ENCODE measurements around the gene APBB3.
"Not testable (repeated sequence)": the region's sequence is repeated elsewhere in the genome, so short reads cannot be mapped to it uniquely, and the experiment has no call there.

Gene APBB3, protein sequence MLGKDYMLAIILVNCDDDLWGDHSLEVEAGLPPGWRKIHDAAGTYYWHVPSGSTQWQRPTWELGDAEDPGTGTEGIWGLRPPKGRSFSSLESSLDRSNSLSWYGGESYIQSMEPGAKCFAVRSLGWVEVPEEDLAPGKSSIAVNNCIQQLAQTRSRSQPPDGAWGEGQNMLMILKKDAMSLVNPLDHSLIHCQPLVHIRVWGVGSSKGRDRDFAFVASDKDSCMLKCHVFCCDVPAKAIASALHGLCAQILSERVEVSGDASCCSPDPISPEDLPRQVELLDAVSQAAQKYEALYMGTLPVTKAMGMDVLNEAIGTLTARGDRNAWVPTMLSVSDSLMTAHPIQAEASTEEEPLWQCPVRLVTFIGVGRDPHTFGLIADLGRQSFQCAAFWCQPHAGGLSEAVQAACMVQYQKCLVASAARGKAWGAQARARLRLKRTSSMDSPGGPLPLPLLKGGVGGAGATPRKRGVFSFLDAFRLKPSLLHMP

GRCh38 chr5:140564196-140565023 is at the start of gene APBB3, which contains the start of gene SLC35A4:
TSS of gene APBB3 (minus strand) at chr5:140564598. CDS start at chr5:140564245, 353 bp downstream.
TSS of gene SLC35A4 (plus strand) at chr5:140564828. CDS start at chr5:140567170, 2,342 bp downstream.
- DNase-seq: peak; percentile 87

DNA sequence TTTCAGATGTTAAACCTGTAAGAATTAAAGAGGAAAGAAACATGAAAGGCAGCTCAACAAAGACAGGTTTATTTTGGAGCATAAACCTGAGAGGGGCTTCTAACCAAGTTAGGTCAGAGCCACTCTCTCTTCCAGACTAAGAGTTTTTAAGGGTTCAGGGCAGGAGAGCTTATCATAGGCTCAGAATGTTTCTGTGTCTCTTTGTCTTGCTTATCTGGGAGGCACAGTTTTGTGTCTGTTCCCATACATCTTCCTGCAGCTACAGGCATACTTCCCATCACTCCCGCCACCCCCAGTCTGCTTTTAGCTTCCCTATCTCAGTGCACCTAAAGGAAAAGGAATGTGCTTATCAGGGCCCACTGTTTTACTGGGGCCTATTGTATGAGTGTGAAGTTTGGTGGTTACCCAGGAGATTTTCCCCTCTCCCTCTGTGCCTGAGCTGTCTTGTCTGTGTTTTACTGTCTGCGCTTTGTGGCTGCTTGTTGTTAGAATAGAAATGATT is 46.7 kb upstream of the APBB3 start:
- DNase-seq: no peak

GRCh38 chr5:140609126-140609525 is 44.7 kb upstream of the APBB3 start:
- DNase-seq: no peak

DNA sequence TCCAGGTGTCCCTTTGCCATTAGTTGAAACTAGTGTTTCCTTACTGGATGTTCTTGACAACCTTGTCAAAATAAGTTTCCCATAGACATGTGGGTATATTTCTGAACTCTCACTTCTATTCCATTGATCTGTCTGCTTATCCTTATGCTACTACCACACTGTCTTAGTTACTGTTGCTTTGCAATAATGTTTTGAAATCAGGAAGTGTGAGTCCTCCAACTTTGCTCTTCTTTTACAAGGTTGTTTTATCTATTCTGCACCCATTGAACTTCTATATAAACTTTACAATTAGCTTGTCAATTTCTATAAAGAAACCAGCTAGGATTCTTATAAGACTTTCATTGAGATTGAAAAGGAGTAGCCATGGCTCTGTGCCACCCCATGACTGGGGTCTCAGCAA is 44.3 kb upstream of the APBB3 start:
- DNase-seq: no peak

GRCh38 chr5:140607031-140607430 is 42.6 kb upstream of the APBB3 start:
- DNase-seq: no peak

GRCh38 chr5:140605879-140606278 is 41.5 kb upstream of the APBB3 start:
- DNase-seq: no peak

DNA sequence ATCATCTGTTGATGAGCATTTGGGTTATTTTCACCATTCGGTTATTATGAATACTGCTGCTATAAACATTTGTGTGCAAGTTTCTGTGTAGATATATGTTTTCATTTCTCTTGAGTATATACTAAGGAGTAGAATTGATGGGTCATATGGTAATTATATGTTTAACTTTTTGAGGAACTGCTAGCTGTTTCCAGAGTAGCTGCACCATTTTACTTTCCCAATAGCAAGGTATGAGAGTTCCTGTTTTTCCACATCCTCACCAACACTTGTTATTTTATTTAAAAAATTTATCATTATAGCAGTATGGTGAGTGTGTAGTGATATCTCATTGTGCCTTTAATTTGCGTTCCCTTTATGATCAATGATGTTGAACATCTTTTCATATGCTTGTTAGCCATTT is 39.3 kb upstream of the APBB3 start:
- no peak for DNase-seq

DNA sequence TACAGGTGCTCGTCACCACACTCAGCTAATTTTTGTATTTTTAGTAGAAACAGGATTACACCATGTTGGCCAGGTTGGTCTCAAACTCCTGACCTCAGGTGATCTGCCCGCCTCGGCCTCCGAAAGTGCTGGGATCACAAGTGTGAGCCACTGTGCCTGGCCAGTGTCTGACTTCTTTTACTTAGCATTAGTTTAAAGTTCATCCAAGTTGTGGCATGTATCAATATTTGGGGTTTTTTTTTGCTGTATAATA is 39.0 kb upstream of the APBB3 start:
- not testable (repeated sequence) for DNase-seq

GRCh38 chr5:140602147-140602546 is 37.7 kb upstream of the APBB3 start:
- no peak for DNase-seq

DNA sequence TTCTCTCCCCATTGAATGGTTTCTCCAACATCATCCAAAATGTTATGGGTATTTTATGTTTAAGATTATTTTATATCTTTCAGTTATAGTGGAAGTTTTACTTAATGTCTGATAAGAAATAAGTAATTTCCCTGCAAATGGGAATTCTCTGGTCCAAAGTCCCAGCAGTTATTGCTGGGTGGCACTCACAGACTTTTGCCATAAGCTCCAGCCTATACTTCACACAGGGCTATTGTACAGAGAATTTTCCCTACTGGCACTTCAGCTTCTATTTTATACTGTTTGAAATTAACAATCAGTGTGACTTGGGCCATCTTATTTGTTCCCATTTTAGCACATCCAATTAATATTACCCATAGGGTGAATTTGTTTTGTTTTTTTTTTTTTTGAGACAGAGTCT is 35.7 kb upstream of the APBB3 start:
- DNase-seq: no peak

GRCh38 chr5:140598836-140599235 is 34.4 kb upstream of the APBB3 start:
- DNase-seq: no peak

DNA sequence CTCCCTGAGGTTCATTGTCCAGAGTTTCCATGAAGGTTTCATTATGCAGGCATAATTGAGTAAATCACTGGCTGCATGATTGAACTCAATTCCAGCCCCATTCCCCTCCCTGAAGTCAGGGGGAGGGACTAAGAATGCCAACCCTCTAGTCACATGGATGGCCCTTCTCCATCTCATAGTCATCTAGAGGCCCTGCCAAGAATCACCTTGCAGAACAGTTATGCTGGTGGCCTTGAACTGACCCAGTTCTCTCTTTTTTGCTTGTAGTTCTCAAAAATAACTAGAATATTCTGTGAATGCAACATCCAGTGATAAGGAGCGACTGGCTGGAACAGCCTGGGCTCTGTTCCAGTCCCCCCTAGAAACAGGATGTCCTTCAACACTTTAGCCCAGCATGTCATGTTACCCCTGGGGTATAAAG is 31.9 kb upstream of the APBB3 start:
- DNase-seq: no peak

DNA sequence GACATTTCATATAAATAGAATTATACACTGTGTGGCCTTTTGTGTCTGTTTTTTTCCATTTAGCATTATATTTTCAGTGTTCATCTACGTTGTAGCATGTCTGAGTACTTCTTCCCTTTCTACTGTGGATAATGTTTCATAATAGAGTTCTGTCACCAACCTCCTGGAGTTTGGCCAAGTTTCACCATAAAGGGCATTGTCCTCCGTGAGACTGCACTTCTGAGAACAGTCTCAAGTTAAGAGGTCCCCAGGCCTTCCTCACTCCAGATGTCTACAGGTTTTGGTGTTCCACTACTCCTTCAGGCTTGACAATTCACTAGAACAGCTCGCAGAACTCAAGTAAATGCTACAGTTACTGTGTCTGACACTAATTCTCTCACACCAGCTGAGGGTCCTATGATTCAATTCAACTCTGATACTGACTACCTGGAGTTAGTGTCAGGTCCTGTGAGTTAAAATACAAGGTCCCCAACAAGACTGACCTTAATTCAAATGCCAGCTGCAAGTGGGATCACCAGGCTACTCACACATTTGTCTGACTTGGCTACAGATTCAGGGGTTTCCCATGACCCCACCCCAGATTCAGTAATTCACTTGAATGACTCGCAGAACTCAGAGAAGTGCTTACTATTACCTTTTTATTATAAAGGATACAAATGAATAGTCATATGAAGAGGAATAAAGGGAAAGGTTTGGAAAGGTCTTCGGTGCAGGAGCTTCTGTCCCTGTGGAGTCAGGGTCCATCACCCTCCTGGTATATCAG is 31.3 kb upstream of the APBB3 start:
- no peak for DNase-seq

DNA sequence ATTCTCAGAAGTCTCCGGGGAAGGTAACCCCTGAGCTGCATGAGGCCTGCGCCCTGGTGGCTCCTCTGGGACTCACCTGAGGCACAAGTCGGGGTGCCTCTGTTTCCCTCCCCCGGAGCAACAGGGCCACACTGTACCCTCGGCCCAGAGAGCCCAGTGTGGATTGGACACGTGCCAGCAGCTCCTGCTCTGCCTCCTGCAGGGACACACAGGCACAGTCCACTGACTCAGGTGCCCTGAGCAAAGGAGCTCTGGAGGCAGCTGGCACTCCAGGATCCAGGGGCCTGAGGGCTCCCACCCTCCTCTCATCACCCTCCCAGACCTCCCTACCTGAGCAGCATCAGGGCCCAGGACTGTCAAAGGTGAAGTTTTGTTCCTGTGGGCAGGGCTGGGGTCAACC is 29.8 kb upstream of the APBB3 start:
- DNase-seq: no peak

DNA sequence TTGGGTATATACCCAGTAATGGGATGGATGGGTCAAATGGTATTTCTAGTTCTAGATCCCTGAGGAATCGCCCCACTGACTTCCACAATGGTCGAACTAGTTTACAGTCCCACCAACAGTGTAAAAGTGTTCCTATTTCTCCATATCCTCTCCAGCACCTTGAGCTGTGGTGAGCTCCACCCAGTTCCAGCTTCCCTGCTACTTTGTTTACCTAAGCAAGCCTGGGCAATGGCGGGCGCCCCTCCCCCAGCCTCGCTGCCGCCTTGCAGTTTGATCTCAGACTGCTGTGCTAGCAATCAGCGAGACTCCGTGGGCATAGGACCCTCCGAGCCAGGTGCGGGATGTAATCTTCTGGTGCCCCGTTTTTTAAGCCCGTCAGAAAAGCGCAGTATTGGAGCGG is 28.7 kb upstream of the APBB3 start:
- not testable (repeated sequence) for DNase-seq

DNA sequence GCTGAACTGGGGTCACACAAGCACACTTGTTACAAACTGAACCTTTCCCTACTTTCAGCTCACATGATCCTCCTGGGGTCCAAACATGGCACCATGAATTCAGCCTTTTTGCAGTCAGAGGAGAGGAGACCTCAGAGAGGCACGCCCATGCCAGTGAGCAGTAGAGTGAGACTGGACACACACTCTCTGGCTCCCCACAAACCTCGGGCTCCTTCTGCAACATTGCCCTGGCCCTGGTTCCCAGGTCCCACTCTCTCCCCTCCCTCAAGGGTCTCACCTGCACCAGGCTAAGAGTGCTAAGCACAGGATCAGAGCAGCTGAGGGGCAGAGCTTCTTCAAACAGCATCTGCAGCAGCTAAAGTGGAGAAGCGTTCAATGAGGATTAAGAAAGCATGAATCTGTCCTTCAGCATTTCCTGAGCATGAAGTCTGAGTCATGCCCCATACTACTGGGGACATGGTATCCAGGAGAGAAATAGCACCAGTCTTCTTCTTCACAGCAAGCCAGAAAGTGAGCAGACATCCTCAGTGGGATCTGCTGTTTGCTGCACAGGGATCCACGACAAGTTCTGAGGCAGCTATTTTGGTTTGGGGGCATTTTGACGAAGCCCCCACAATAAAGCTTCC is 27.5 kb upstream of the APBB3 start:
- DNase-seq: no peak

GRCh38 chr5:140590861-140591260 is 26.5 kb upstream of the APBB3 start:
- DNase-seq: no peak

- no peak for DNase-seq
Measured at GRCh38 chr5:140588311-140589070, 24.1 kb upstream of the APBB3 start.

DNA sequence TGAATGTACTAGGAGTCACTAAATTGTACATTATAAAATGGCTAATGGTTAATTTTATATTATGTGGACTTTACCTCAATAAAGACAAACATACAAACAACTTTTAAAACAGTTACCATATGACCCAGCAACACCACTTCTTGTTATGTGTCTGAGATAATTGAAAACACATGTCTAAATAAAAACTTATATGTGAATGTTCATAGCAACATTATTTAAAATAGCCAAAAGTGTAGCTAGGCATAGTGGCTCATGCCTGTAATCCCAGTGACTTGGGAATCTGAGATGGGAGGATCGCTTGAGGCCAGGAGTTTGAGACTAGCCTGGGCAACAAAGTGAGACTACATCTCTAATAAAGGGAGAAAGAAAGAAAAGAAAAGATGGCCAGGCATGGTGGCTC is 23.1 kb upstream of the APBB3 start:
- no peak for DNase-seq

DNA sequence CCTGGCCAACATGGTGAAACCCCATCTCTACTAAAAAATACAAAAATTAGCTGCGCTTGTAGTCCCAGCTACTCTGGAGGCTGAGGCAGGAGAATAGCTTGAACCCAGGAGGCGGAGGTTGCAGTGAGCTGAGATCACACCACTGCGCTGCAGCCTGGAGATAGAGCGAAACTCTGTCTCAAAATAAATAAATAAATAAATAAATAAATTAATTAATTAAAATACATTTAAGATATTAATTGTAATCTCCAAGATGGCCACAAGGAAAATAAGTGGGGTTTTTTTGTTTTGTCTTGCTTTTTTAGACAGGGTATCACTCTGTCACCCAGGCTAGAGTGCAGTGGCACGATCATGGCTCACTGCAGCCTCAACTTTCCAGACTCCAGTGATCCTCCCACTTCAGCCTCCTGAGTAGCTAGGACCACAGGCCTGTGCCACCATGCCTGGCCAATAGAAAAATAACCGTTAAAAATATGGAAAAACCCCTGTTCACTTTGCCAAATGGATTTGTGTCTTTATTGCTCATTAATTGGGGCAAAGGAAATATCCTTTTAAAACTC is 14.9 kb upstream of the APBB3 start:
- not testable (repeated sequence) for DNase-seq

GRCh38 chr5:140576776-140577201 is 12.4 kb upstream of the APBB3 start:
- DNase-seq: no peak

All from 8988T (cell line).